ENCODE data around the gene SLC15A3. TPM values are rescaled to one million over a fixed set of nuclear protein-coding genes. Genes with fewer than 3 reads are reported as not detected.

Gene SLC15A3
- total and polyA plus RNA-seq, 2 experiments from 2014 or later, result 2.1 TPM; not detected in 1

- DNase-seq (ENCODE audit: low read depth in 1 of 2, low spot score in 1 of 2), result peak; percentile 56
- TF ChIP-seq CTCF (IDR thresholded peaks at IDR 0.05; ENCODE audit: low read depth, low read length), result peak; percentile 92
- no peaks in the 10 kb centered on the region for H3K27me3 ChIP-seq
Measured at GRCh38 chr11:60970369-60970774, 18.4 kb upstream of the SLC15A3 start.

GRCh38 chr11:60968223-60968622 is 16.2 kb upstream of the SLC15A3 start:
- Histone ChIP-seq H3K4me3 (no peak overlapping the region), H3K4me1 (ENCODE audit: low read depth) (no peaks in the 10 kb centered on the region), H3K27me3 (no peaks in the 10 kb centered on the region), H3K9me3 (ENCODE audit: low read depth) (no peaks in the 10 kb centered on the region), H3K36me3 (no peaks in the 10 kb centered on the region), H3K27ac (no peak overlapping the region)
- no peak for DNase-seq (ENCODE audit: low read depth in 1 of 2, low spot score in 1 of 2)
- TF ChIP-seq CTCF (IDR thresholded peaks at IDR 0.05; ENCODE audit: low read depth, low read length), result no peak

More at GRCh38 chr11:60970369-60970774, 18.4 kb upstream of the SLC15A3 start:
- Histone ChIP-seq H3K4me1 (ENCODE audit: low read depth) (no peaks in the 10 kb centered on the region), H3K36me3 (no peaks in the 10 kb centered on the region), H3K4me3 (no peak overlapping the region), H3K27ac (no peak overlapping the region), H3K9me3 (ENCODE audit: low read depth) (no peaks in the 10 kb centered on the region)

GRCh38 chr11:60966890-60967289 is 14.9 kb upstream of the SLC15A3 start:
- DNase-seq (ENCODE audit: low read depth in 1 of 2, low spot score in 1 of 2), result no peak
- Histone ChIP-seq H3K27ac (no peak overlapping the region), H3K36me3 (no peaks in the 10 kb centered on the region), H3K4me3 (no peak overlapping the region), H3K9me3 (ENCODE audit: low read depth) (no peaks in the 10 kb centered on the region), H3K4me1 (ENCODE audit: low read depth) (peaks cover 6% of the 10 kb centered on the region), H3K27me3 (no peaks in the 10 kb centered on the region)
- no peak for TF ChIP-seq CTCF (IDR thresholded peaks at IDR 0.05; ENCODE audit: low read depth, low read length)

- TF ChIP-seq CTCF (IDR thresholded peaks at IDR 0.05; ENCODE audit: low read depth, low read length), result no peak
- DNase-seq (ENCODE audit: low read depth in 1 of 2, low spot score in 1 of 2), result no peak
- no peak overlapping the region for H3K4me3 ChIP-seq
- H3K4me1 ChIP-seq (ENCODE audit: low read depth), result peaks cover 6% of the 10 kb centered on the region
- no peak overlapping the region for H3K27ac ChIP-seq
- peaks cover 2% of the 10 kb centered on the region for H3K27me3 ChIP-seq
- no peaks in the 10 kb centered on the region for H3K36me3 ChIP-seq
- H3K9me3 ChIP-seq (ENCODE audit: low read depth), result no peaks in the 10 kb centered on the region
Measured at GRCh38 chr11:60964801-60965200, 12.8 kb upstream of the SLC15A3 start.

GRCh38 chr11:60960405-60960804 is 8.4 kb upstream of the SLC15A3 start:
- H3K9me3 ChIP-seq (ENCODE audit: low read depth), result no peaks in the 10 kb centered on the region
- TF ChIP-seq CTCF (IDR thresholded peaks at IDR 0.05; ENCODE audit: low read depth, low read length), result no peak
- H3K27ac ChIP-seq, result no peak overlapping the region
- H3K36me3 ChIP-seq, result no peaks in the 10 kb centered on the region
- DNase-seq (ENCODE audit: low read depth in 1 of 2, low spot score in 1 of 2), result peak in 1 of 2 donors; percentile 28
- H3K27me3 ChIP-seq, result peaks cover 2% of the 10 kb centered on the region
- peaks cover 6% of the 10 kb centered on the region for H3K4me1 ChIP-seq (ENCODE audit: low read depth)
- H3K4me3 ChIP-seq, result no peak overlapping the region

GRCh38 chr11:60959431-60959830 is 7.5 kb upstream of the SLC15A3 start:
- Histone ChIP-seq H3K4me1 (ENCODE audit: low read depth) (peaks cover 6% of the 10 kb centered on the region), H3K9me3 (ENCODE audit: low read depth) (no peaks in the 10 kb centered on the region), H3K27me3 (peaks cover 2% of the 10 kb centered on the region), H3K27ac (no peak overlapping the region), H3K4me3 (no peak overlapping the region), H3K36me3 (no peaks in the 10 kb centered on the region)
- peak in 1 of 2 donors; percentile 20 for DNase-seq (ENCODE audit: low read depth in 1 of 2, low spot score in 1 of 2)
- TF ChIP-seq CTCF (IDR thresholded peaks at IDR 0.05; ENCODE audit: low read depth, low read length), result no peak
